Ascending aorta (tissue), 2 donors: ENCODE results near the gene IRF7. TPM values are rescaled to one million over a fixed set of nuclear protein-coding genes. Genes with fewer than 3 reads are reported as not detected.

Experiments used
- DNase-seq, 2 donors: peaks; one replicate each; pipeline ENCODE4 v3.0.0-alpha.2; 2019; ENCODE audit warnings: low spot score in 2 of 2
- H3K27ac ChIP-seq, 2 donors: fragments of 200-600 bp; sonication (generic); one replicate each; pipeline ENCODE4 v1.5.1; 2016 to 2017; ENCODE audit warnings: mild to moderate bottlenecking in 1 of 2
- H3K27me3 ChIP-seq: fragments of 200-600 bp; sonication (generic); one replicate; pipeline ENCODE4 v1.5.1; 2017
- H3K36me3 ChIP-seq, 2 donors: fragments of 200-600 bp; sonication (generic); one replicate each; pipeline ENCODE4 v1.5.1; 2016
- H3K4me1 ChIP-seq, 2 donors: fragments of 200-600 bp; sonication (generic); one replicate each; pipeline ENCODE4 v1.5.1; 2016 to 2017; ENCODE audit warnings: mild to moderate bottlenecking in 1 of 2
- H3K4me3 ChIP-seq, 2 donors: fragments of 200-600 bp; sonication (generic); one replicate each; pipeline ENCODE4 v1.5.1; 2016 to 2017; ENCODE audit warnings: mild to moderate bottlenecking in 1 of 2
- H3K9me3 ChIP-seq, 2 donors: fragments of 200-600 bp; sonication (generic); one replicate each; pipeline ENCODE4 v1.5.1; 2016
- intact Hi-C: fragments of 100-400 bp; cut with DNase I; formaldehyde crosslinking; loops from one replicate; pipeline ENCODE4 v1.15.1; 2023
- total RNA-seq: library from RNA; depleted of rRNA; stranded (reverse); fragments of >200 nt; gene quantifications from one replicate; pipeline ENCODE4 v1.1.0, GENCODE V29; 2016
- TF ChIP-seq, protein P1 (sequence below), 3 experiments: fragments of 200-600 bp in 2 of 3; fragments of 450-650 bp in 1 of 3; sonication (generic) in 2 of 3; IDR thresholded peaks; one replicate each; pipeline ENCODE4 v1.5.1; 2016 to 2019; ENCODE audit warnings: antibody characterized with exemption in 3 of 3, mild to moderate bottlenecking in 1 of 3, moderate library complexity in 1 of 3

IRF7 gene
- total RNA-seq, 1 donor from 2014 or later, result 44.6 TPM

GRCh38 chr11:630871-631270, 15.1 kb upstream of the IRF7 start:
- no peaks in the 10 kb centered on the region for H3K9me3 ChIP-seq
- TF ChIP-seq, protein P1, sequence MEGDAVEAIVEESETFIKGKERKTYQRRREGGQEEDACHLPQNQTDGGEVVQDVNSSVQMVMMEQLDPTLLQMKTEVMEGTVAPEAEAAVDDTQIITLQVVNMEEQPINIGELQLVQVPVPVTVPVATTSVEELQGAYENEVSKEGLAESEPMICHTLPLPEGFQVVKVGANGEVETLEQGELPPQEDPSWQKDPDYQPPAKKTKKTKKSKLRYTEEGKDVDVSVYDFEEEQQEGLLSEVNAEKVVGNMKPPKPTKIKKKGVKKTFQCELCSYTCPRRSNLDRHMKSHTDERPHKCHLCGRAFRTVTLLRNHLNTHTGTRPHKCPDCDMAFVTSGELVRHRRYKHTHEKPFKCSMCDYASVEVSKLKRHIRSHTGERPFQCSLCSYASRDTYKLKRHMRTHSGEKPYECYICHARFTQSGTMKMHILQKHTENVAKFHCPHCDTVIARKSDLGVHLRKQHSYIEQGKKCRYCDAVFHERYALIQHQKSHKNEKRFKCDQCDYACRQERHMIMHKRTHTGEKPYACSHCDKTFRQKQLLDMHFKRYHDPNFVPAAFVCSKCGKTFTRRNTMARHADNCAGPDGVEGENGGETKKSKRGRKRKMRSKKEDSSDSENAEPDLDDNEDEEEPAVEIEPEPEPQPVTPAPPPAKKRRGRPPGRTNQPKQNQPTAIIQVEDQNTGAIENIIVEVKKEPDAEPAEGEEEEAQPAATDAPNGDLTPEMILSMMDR (IDR thresholded peaks at IDR 0.05), result no peak
- no peaks in the 10 kb centered on the region for H3K27me3 ChIP-seq
- intact Hi-C loops, result no loop called here
- no peak for DNase-seq
- no peak overlapping the region for H3K27ac ChIP-seq
- no peak overlapping the region for H3K4me3 ChIP-seq
- H3K4me1 ChIP-seq, result peaks cover 0 to 8% of the 10 kb centered on the region in 2 donors
- no peaks in the 10 kb centered on the region for H3K36me3 ChIP-seq

DNA sequence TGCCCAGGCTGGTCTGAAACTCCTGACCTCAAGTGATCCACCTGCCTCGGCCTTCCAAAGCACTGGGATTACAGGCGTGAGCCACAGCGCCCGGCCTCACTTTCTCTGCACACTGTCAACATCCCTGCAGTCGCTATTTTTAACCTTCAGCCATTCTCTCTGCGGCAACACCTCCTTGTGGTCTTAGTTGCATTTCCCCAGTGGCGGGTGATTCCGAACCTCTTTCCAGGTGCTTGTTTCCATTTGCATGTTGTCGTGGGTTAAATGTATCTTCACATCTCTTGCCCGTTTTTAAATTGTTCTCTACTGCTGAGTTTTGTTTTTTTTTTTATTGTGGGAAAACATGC, 13.5 kb upstream of the IRF7 start:
- Histone ChIP-seq H3K4me3 (peak overlapping the region in 1 of 2 donors; percentile 43), H3K27me3 (no peaks in the 10 kb centered on the region), H3K27ac (peak overlapping the region; percentile 53 to 75), H3K36me3 (no peaks in the 10 kb centered on the region), H3K9me3 (no peaks in the 10 kb centered on the region), H3K4me1 (peaks cover 0 to 8% of the 10 kb centered on the region in 2 donors)
- intact Hi-C loops, result loop anchor here (5.0 kb wide), 1 partner anchor 72 kb away; no protein-coding TSS in a partner anchor
- DNase-seq, result no peak
- TF ChIP-seq, protein P1 (IDR thresholded peaks at IDR 0.05), result peak in 2 of 3 experiments; percentile 7 to 42

DNA sequence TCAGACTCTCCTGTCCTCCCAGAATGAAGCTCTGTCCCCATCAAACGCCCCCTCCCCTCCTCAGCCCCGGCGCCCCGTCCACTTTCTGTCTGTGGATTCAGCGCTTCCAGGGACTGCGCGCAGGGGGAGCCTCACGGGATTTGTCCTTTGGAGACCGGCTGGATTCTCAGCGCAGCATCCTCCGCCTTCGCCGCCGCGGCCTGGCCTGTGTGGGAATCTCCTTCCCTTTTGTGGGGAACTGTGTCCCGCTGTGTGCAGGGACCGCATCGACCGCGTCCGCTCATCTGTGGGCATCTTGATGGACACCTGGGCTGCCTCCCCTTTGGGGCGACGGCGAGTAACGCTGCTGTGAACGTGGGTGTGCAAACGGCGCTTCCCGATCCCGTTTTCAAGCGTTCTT, 12.3 kb upstream of the IRF7 start:
- TF ChIP-seq, protein P1 (IDR thresholded peaks at IDR 0.05), result no peak
- Histone ChIP-seq H3K9me3 (no peaks in the 10 kb centered on the region), H3K27me3 (no peaks in the 10 kb centered on the region), H3K4me1 (peaks cover 0 to 8% of the 10 kb centered on the region in 2 donors), H3K27ac (peak overlapping the region; percentile 33 to 75), H3K4me3 (peak overlapping the region in 1 of 2 donors; percentile 43), H3K36me3 (no peaks in the 10 kb centered on the region)
- intact Hi-C loops, result loop anchor here (5.0 kb wide), 1 partner anchor 71 kb away; no protein-coding TSS in a partner anchor
- DNase-seq, result no peak

DNA sequence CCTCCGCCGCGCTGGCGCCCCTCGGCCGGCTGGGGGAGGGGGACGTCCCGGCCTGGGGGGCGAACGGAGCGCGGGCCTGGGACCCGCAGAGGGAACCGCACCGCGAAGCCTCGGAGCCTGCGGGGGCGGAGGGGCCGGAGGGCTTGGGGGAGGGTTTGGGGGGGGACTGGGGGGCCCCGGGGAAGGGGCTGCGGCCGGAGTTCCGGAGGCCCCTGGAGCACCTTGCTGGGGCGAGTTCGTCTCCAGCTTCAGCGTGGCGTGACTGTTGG, 11.5 kb upstream of the IRF7 start:
- peaks cover 0 to 8% of the 10 kb centered on the region in 2 donors for H3K4me1 ChIP-seq
- H3K36me3 ChIP-seq, result no peaks in the 10 kb centered on the region
- no peak overlapping the region for H3K27ac ChIP-seq
- H3K4me3 ChIP-seq, result no peak overlapping the region
- DNase-seq, result no peak
- no peaks in the 10 kb centered on the region for H3K27me3 ChIP-seq
- intact Hi-C loops, result loop anchor here (5.0 kb wide), 1 partner anchor 70 kb away; no protein-coding TSS in a partner anchor
- H3K9me3 ChIP-seq, result no peaks in the 10 kb centered on the region
- TF ChIP-seq, protein P1 (IDR thresholded peaks at IDR 0.05), result no peak

DNA sequence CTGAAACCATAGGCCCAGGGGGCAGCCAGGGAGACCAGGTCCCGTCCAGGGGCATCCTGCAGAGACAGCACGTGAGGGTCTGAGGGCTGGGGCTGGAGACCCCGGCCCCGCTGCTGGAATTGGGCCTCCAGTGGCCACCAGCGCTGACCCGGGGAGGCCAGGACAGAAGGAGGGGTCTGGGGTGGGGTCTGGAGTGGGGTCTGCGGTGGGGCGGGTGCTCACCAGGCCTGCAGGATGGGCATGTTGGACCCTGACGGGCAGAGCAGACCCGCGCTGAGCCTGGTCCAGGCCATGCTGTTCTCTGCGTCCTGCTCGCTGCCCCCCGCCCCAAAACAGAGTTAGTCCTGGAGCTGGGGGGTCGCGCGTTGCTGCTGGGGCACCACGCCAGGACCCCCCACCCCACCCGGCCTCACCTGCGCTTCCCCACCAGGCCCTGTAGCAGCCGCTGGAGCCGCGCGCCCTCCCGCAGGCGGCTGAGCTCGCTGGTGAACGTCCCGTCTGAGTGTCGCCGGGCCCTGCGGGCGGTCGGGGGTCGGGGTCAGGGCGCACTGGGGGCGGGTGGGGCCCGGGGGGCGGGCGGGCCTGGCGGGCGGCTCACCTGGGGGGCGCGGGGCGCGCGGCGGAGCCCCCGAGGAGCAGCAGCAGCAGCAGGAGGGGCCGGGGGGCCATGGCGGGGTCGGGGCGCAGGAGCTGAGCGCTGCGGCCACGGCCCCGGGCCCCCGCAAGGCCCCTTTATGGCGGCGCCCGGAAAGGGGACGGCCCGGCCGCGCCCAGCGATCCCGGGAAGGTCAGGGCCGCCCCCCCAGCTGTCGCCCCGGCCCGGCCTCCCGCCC, 10.9 kb upstream of the IRF7 start, which contains the start of gene SCT:
Gene SCT (minus strand): TSS at position 707 of the 833 bp plus-strand sequence. CDS start 38 bp downstream, at position 669.
- intact Hi-C loops, result loop anchor here (5.0 kb wide), 1 partner anchor 69 kb away; no protein-coding TSS in a partner anchor
- no peaks in the 10 kb centered on the region for H3K9me3 ChIP-seq
- peaks cover 0 to 8% of the 10 kb centered on the region in 2 donors for H3K4me1 ChIP-seq
- TF ChIP-seq, protein P1 (IDR thresholded peaks at IDR 0.05), result no peak
- H3K4me3 ChIP-seq, result no peak within 1 kb of the TSS
- no peak for DNase-seq
- no peaks in the 10 kb centered on the region for H3K27me3 ChIP-seq
- H3K36me3 ChIP-seq, result no peaks in the 10 kb centered on the region
- peak within 1 kb of the TSS; percentile 33 to 75 for H3K27ac ChIP-seq
